ENCODE measurements around the gene ZNF619. TPM values are rescaled to one million over a fixed set of nuclear protein-coding genes. Genes with fewer than 3 reads are reported as not detected.

The ZNF619 gene
- total and polyA plus RNA-seq, 2 of the 4 experiments (the other 2 are of a cell fraction): 2.0 to 4.8 TPM

DNA sequence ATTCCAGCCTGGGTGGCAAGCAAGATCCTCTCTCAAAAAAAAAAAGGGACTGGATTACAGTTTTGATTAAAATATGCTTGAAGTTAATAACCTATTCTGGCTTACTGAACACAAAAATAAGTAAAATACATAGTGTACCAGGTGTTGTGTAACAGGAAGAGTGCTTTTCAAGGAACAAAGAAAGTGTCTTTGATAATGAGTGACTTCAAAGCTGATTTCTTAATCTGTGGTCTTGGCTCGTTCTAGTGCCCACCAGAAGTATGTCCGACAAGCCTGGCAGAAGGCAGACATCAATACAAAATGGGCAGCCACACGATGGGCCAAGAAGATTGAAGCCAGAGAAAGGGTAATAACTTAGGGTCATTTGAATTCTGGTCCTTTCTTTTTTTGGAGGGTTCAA is 15.8 kb upstream of the ZNF619 start:
- Histone ChIP-seq H3K79me1 (ENCODE audit: low read depth in 1 of 2, low read length in 2 of 2) (peaks cover 9 to 29% of the 10 kb centered on the region in 2 experiments), H3K9me3 (ENCODE audit: control insufficient read depth, insufficient read depth, low read length) (no peaks in the 10 kb centered on the region), H3K56ac (ENCODE audit: extremely low read depth, insufficient read depth, low read length) (no peak overlapping the region), H3K23ac (ENCODE audit: low read depth, low read length) (no peak overlapping the region), H3K4me3 (ENCODE audit: insufficient read depth, low read depth, low read length) (no peak overlapping the region), H3K9me1 (ENCODE audit: insufficient read depth, low read length) (peaks cover 2% of the 10 kb centered on the region; the same call in 1 of the 2 replicates), H2AFZ (replicated peaks; ENCODE audit: low read length, poor library complexity) (no peak overlapping the region), H3K27ac (ENCODE audit: insufficient read depth, low read length) (no peak overlapping the region), H2BK5ac (ENCODE audit: low read depth, low read length, poor library complexity, severe bottlenecking) (no peak overlapping the region), H2BK120ac (ENCODE audit: low read depth, low read length) (no peak overlapping the region), H3K27me3 (ENCODE audit: control insufficient read depth, insufficient read depth, low read length) (no peaks in the 10 kb centered on the region), H3K14ac (replicated peaks; ENCODE audit: low read depth, low read length) (no peak overlapping the region), H3K4me1 (ENCODE audit: control insufficient read depth, insufficient read depth, low read length) (no peaks in the 10 kb centered on the region), H3K4ac (ENCODE audit: low read depth, low read length) (no peak overlapping the region), H4K20me1 (ENCODE audit: insufficient read depth, low read length) (peaks cover 24% of the 10 kb centered on the region), H3K9ac (ENCODE audit: low read depth, low read length) (no peak overlapping the region), H3K18ac (ENCODE audit: low read depth, low read length) (no peak overlapping the region), H4K8ac (ENCODE audit: low read depth in 2 of 2, low read length in 2 of 2) (no peak overlapping the region), H4K5ac (ENCODE audit: low read depth, low read length) (no peak overlapping the region), H2AK9ac (replicated peaks; ENCODE audit: low read depth, low read length, poor library complexity) (no peak overlapping the region), H4K91ac (ENCODE audit: insufficient read depth, low read depth, low read length) (no peak overlapping the region), H2BK15ac (ENCODE audit: low read depth, low read length) (no peak overlapping the region), H3K4me2 (ENCODE audit: low read depth, low read length) (no peak overlapping the region), H2BK20ac (ENCODE audit: low read depth, low read length) (no peak overlapping the region), H2AK5ac (ENCODE audit: low read depth, low read length) (no peak overlapping the region), H3K36me3 (ENCODE audit: control insufficient read depth, insufficient read depth, low read length) (peaks cover 42% of the 10 kb centered on the region)
- intact Hi-C loops (cut with micrococcal nuclease): no loop called here
- TF ChIP-seq FOS (IDR thresholded peaks at IDR 0.05; ENCODE audit: low read depth, low read length) (no peak), MAZ (IDR thresholded peaks at IDR 0.05; ENCODE audit: borderline replicate concordance, low read depth, low read length) (no peak), MAFK (IDR thresholded peaks at IDR 0.05; ENCODE audit: low read depth, low read length) (no peak), SMC3 (IDR thresholded peaks at IDR 0.05; ENCODE audit: low read depth, low read length) (no peak), CHD1 (IDR thresholded peaks at IDR 0.05; ENCODE audit: low read depth, low read length) (no peak), CEBPB (IDR thresholded peaks at IDR 0.05; ENCODE audit: low read depth, low read length) (no peak)
- TF ChIP-seq, protein P1, sequence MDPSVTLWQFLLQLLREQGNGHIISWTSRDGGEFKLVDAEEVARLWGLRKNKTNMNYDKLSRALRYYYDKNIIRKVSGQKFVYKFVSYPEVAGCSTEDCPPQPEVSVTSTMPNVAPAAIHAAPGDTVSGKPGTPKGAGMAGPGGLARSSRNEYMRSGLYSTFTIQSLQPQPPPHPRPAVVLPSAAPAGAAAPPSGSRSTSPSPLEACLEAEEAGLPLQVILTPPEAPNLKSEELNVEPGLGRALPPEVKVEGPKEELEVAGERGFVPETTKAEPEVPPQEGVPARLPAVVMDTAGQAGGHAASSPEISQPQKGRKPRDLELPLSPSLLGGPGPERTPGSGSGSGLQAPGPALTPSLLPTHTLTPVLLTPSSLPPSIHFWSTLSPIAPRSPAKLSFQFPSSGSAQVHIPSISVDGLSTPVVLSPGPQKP (IDR thresholded peaks at IDR 0.05; ENCODE audit: borderline replicate concordance, low read depth, low read length): no peak
- TF ChIP-seq, protein P2, sequence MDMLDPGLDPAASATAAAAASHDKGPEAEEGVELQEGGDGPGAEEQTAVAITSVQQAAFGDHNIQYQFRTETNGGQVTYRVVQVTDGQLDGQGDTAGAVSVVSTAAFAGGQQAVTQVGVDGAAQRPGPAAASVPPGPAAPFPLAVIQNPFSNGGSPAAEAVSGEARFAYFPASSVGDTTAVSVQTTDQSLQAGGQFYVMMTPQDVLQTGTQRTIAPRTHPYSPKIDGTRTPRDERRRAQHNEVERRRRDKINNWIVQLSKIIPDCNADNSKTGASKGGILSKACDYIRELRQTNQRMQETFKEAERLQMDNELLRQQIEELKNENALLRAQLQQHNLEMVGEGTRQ (IDR thresholded peaks at IDR 0.05; ENCODE audit: low read depth, low read length): no peak
- ChIA-PET CTCF (no interaction called here), POLR2A (ENCODE audit: unreplicated experiment) (no interaction called here)
- dilution Hi-C loops (cut with HindIII; ENCODE audit: low sequenced_read_pairs, unreplicated experiment): no loop called here
- WGBS, 2 experiments (ENCODE audit: extremely low coverage in 2 of 2, insufficient read length in 1 of 2): 90% methylated on average over 3 of the region's 3 CpGs; no CpG with 5 or more reads in 1 of the 2 experiments
- ATAC-seq (ENCODE audit: low read depth) (no peak), DNase-seq (no peak)
- in situ Hi-C loops (cut with MboI; ENCODE audit: low sequenced_read_pairs): no loop called here
- no TSS peak for BruUV-seq (replicated peaks)
